Smooth muscle cell (in vitro differentiated cells): ENCODE results near the gene OR56A1. TPM values are rescaled to one million over a fixed set of nuclear protein-coding genes. Genes with fewer than 3 reads are reported as not detected.

ENCODE experiments used
- DNase-seq: peaks from one replicate; lab custom pipeline; 2025; ENCODE audit not compliant: unreplicated experiment; lab: John Stamatoyannopoulos, UW
- H2AFZ ChIP-seq: fragments of 200-600 bp; sonication (generic); 2 replicates; pipeline ENCODE4 v1.6.0; 2016; ENCODE audit warnings: antibody characterized with exemption, low read depth, mild to moderate bottlenecking
- H3F3A ChIP-seq: fragments of 200-600 bp; sonication (generic); 2 replicates; pipeline ENCODE4 v1.6.0; 2017; ENCODE audit warnings: antibody characterized with exemption, low read depth
- H3K27ac ChIP-seq: fragments of 200-600 bp; sonication (generic); 2 replicates; pipeline ENCODE4 v1.5.1; 2016; ENCODE audit warnings: low read depth, mild to moderate bottlenecking
- H3K27me3 ChIP-seq: fragments of 200-600 bp; sonication (generic); 2 replicates; pipeline ENCODE4 v1.6.1; 2016; ENCODE audit warnings: low read depth, mild to moderate bottlenecking
- H3K36me3 ChIP-seq: fragments of 200-600 bp; sonication (generic); 2 replicates; pipeline ENCODE4 v1.5.1; 2016; ENCODE audit warnings: low read depth
- H3K4me1 ChIP-seq: fragments of 200-600 bp; sonication (generic); 2 replicates; pipeline ENCODE4 v1.5.1; 2016; ENCODE audit warnings: low read depth
- H3K4me2 ChIP-seq: fragments of 200-600 bp; sonication (generic); 2 replicates; pipeline ENCODE4 v1.6.0; 2016; ENCODE audit warnings: mild to moderate bottlenecking
- H3K4me3 ChIP-seq: fragments of 200-600 bp; sonication (generic); 2 replicates; pipeline ENCODE4 v1.5.1; 2016; ENCODE audit warnings: mild to moderate bottlenecking
- H3K79me2 ChIP-seq: fragments of 200-600 bp; sonication (generic); 2 replicates; pipeline ENCODE4 v1.6.0; 2016; ENCODE audit warnings: low read depth, mild to moderate bottlenecking
- H3K9ac ChIP-seq: fragments of 200-600 bp; sonication (generic); 2 replicates; pipeline ENCODE4 v1.6.0; 2016; ENCODE audit warnings: low read depth
- H3K9me3 ChIP-seq: fragments of 200-600 bp; sonication (generic); replicated peaks from 2 replicates; pipeline ENCODE4 v1.5.1; 2016; ENCODE audit warnings: low read depth
- H4K20me1 ChIP-seq: fragments of 200-600 bp; sonication (generic); 2 replicates; pipeline ENCODE4 v1.6.0; 2016; ENCODE audit warnings: low read depth
- WGBS: methylation state at CpG from one replicate; pipeline ENCODE4 v1.1.7; 2016; ENCODE audit warnings: low lambda C conversion rate; 5-methylcytosine and 5-hydroxymethylcytosine counted together
- polyA plus RNA-seq: library from polyadenylated mRNA; unstranded; fragments of >200 nt; fragmentation: Nextera tagmentation; extraction: Ambion mirVana; gene quantifications from 2 replicates; pipeline ENCODE4 v1.2.1, GENCODE V29; 2016
- small RNA-seq: library from RNA; depleted of rRNA; stranded (forward); fragments of <200 nt; gene quantifications from one replicate; pipeline ENCODE3, GENCODE V24; 2014
- total RNA-seq: library from RNA; depleted of rRNA; stranded (reverse); fragments of >200 nt; gene quantifications from 2 replicates; pipeline ENCODE4 v1.2.3, GENCODE V29; 2014
- TF ChIP-seq, protein P1 (sequence below): fragments of 200-600 bp; sonication (generic); IDR thresholded peaks from 2 replicates; pipeline ENCODE4 v1.5.1; 2017; ENCODE audit warnings: borderline replicate concordance, mild to moderate bottlenecking, antibody characterized with exemption; ENCODE audit not compliant: insufficient read depth, poor library complexity, severe bottlenecking

OR56A1 gene
- total and polyA plus RNA-seq, 2 experiments from 2014 or later = 0.22 TPM; not detected in 1

DNA sequence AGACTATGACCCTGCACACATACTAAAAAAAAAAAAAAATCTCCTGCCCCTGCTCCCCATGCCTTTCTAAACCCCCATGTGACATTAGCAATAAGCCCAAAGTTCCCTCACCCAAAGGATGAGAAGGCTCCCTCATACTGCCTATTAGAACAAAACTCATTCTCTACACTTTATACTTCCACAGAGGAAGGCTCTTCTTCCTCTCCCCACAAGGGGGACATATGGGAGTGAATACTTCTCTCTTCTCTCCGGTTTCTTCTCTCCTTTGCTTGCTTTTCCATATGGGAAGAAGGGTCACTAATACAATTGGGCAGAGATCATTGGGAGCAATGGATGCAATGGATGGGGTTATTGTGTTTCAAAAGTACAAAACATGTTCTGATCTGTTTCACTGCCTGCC, 47.1 kb downstream of the OR56A1 start:
- Histone ChIP-seq H3K4me3 (no peak overlapping the region), H3K36me3 (no peaks in the 10 kb centered on the region), H2AFZ (no peak overlapping the region), H3K27ac (no peak overlapping the region), H3K9ac (no peak overlapping the region), H3K4me1 (no peaks in the 10 kb centered on the region), H3F3A (no peaks in the 10 kb centered on the region), H4K20me1 (no peaks in the 10 kb centered on the region), H3K9me3 (peaks cover 5% of the 10 kb centered on the region), H3K79me2 (no peaks in the 10 kb centered on the region), H3K27me3 (no peaks in the 10 kb centered on the region), H3K4me2 (no peak overlapping the region)
- TF ChIP-seq, protein P1, sequence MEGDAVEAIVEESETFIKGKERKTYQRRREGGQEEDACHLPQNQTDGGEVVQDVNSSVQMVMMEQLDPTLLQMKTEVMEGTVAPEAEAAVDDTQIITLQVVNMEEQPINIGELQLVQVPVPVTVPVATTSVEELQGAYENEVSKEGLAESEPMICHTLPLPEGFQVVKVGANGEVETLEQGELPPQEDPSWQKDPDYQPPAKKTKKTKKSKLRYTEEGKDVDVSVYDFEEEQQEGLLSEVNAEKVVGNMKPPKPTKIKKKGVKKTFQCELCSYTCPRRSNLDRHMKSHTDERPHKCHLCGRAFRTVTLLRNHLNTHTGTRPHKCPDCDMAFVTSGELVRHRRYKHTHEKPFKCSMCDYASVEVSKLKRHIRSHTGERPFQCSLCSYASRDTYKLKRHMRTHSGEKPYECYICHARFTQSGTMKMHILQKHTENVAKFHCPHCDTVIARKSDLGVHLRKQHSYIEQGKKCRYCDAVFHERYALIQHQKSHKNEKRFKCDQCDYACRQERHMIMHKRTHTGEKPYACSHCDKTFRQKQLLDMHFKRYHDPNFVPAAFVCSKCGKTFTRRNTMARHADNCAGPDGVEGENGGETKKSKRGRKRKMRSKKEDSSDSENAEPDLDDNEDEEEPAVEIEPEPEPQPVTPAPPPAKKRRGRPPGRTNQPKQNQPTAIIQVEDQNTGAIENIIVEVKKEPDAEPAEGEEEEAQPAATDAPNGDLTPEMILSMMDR = no peak
- no peak for DNase-seq
- WGBS = 68% methylated on average over 1 of the region's 1 CpG

DNA sequence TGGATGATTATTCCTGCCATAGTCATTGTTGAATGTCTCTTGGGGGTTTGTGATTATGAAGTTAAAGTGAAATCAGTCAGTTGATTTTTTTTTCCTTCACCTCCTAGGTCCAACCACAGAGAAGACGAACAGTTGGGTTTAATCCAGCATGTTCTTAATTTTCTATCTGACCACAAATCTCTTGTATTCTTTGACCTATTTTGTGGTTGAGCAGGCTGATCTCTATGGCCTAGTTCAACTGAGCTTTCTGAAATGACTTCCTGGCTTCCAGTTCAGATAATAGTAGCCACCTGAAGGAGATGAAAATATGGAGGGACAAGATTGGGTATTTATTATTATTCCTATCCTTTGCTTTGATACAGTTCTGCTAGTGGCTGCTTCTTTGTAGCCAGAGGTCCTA, 57.0 kb downstream of the OR56A1 start:
- no peaks in the 10 kb centered on the region for H3K79me2 ChIP-seq
- H3K27ac ChIP-seq = no peak overlapping the region
- 85% methylated on average over 1 of the region's 1 CpG for WGBS
- H3K27me3 ChIP-seq = peaks cover 6% of the 10 kb centered on the region
- no peaks in the 10 kb centered on the region for H3F3A ChIP-seq
- no peak overlapping the region for H3K4me3 ChIP-seq
- no peaks in the 10 kb centered on the region for H3K4me1 ChIP-seq
- no peaks in the 10 kb centered on the region for H4K20me1 ChIP-seq
- DNase-seq = no peak
- TF ChIP-seq, protein P1 = no peak
- H3K9ac ChIP-seq = no peak overlapping the region
- H3K4me2 ChIP-seq = no peak overlapping the region
- no peaks in the 10 kb centered on the region for H3K9me3 ChIP-seq
- H3K36me3 ChIP-seq = no peaks in the 10 kb centered on the region
- H2AFZ ChIP-seq = no peak overlapping the region

Small RNA genes within 50 kb of the gene (small RNA-seq; reads per million reads assigned to genes)
- not detected for gene RNA5SP329

Other genes starting within 250 kb of the OR56A1 start
- not detected in 2 replicates for gene OR52N5, start 247.4 kb downstream of the OR56A1 start, total RNA-seq
- not detected in 2 replicates for gene OR52N5, start 247.4 kb downstream of the OR56A1 start, polyA plus RNA-seq
- gene OR52N1, start 239.5 kb downstream of the OR56A1 start, total RNA-seq = not detected in 2 replicates
- gene OR52N1, start 239.5 kb downstream of the OR56A1 start, polyA plus RNA-seq = not detected in 2 replicates
- gene OR52N2, start 221.8 kb downstream of the OR56A1 start, total RNA-seq = not detected in 2 replicates
- not detected in 2 replicates for gene OR52N2, start 221.8 kb downstream of the OR56A1 start, polyA plus RNA-seq
- not detected in 2 replicates for gene OR52E6, start 188.9 kb downstream of the OR56A1 start, total RNA-seq
- not detected in 2 replicates for gene OR52E6, start 188.9 kb downstream of the OR56A1 start, polyA plus RNA-seq
- gene OR52E8, start 173.1 kb downstream of the OR56A1 start, total RNA-seq = not detected in 2 replicates
- not detected in 2 replicates for gene OR52E8, start 173.1 kb downstream of the OR56A1 start, polyA plus RNA-seq
- 0.22 TPM in 1 of 2 replicates, not detected in the other for gene OR52E4, start 150.1 kb downstream of the OR56A1 start, total RNA-seq
- not detected in 2 replicates for gene OR52E4, start 150.1 kb downstream of the OR56A1 start, polyA plus RNA-seq
- gene OR52E5, start 137.6 kb downstream of the OR56A1 start, total RNA-seq = not detected in 2 replicates
- gene OR52E5, start 137.6 kb downstream of the OR56A1 start, polyA plus RNA-seq = not detected in 2 replicates
- gene OR56A3, start 88.5 kb downstream of the OR56A1 start, total RNA-seq = not detected in 2 replicates
- gene OR56A3, start 88.5 kb downstream of the OR56A1 start, polyA plus RNA-seq = not detected in 2 replicates
- 2.2 TPM in 1 of 2 replicates, not detected in the other for gene OR56A5, start 62.3 kb downstream of the OR56A1 start, total RNA-seq
- gene OR56A5, start 62.3 kb downstream of the OR56A1 start, polyA plus RNA-seq = not detected in 2 replicates
- gene OR52L1, start 43.8 kb downstream of the OR56A1 start, total RNA-seq = 0.18 TPM in 1 of 2 replicates, not detected in the other
- not detected in 2 replicates for gene OR52L1, start 43.8 kb downstream of the OR56A1 start, polyA plus RNA-seq
- gene OR56A4, start 23.8 kb downstream of the OR56A1 start, total RNA-seq = 0.13 TPM in 1 of 2 replicates, not detected in the other
- gene OR56A4, start 23.8 kb downstream of the OR56A1 start, polyA plus RNA-seq = not detected in 2 replicates
- not detected in 2 replicates for gene OR56B4, start 76.9 kb upstream of the OR56A1 start, total RNA-seq
- gene OR56B4, start 76.9 kb upstream of the OR56A1 start, polyA plus RNA-seq = 0.15 TPM in 1 of 2 replicates, not detected in the other
- gene OR52B2, start 139.6 kb upstream of the OR56A1 start, total RNA-seq = not detected in 2 replicates
- gene OR52B2, start 139.6 kb upstream of the OR56A1 start, polyA plus RNA-seq = not detected in 2 replicates
- not detected in 2 replicates for gene OR52W1, start 168.5 kb upstream of the OR56A1 start, total RNA-seq
- not detected in 2 replicates for gene OR52W1, start 168.5 kb upstream of the OR56A1 start, polyA plus RNA-seq
- not detected in 2 replicates for gene C11orf42, start 174.8 kb upstream of the OR56A1 start, total RNA-seq
- 0.41 TPM in 1 of 2 replicates, not detected in the other for gene C11orf42, start 174.8 kb upstream of the OR56A1 start, polyA plus RNA-seq
- 16.2 and 17.9 TPM in 2 replicates for gene FHIP1B, start 203.9 kb upstream of the OR56A1 start, total RNA-seq
- 16.2 and 22.1 TPM in 2 replicates for gene FHIP1B, start 203.9 kb upstream of the OR56A1 start, polyA plus RNA-seq
- 0.58 TPM in 1 of 2 replicates, not detected in the other for gene CNGA4, start 208.3 kb upstream of the OR56A1 start, total RNA-seq
- not detected in 2 replicates for gene CNGA4, start 208.3 kb upstream of the OR56A1 start, polyA plus RNA-seq
- 0.09 and 0.27 TPM in 2 replicates for gene CCKBR, start 229.1 kb upstream of the OR56A1 start, total RNA-seq
- 0.26 and 0.69 TPM in 2 replicates for gene CCKBR, start 229.1 kb upstream of the OR56A1 start, polyA plus RNA-seq